Measurements from ENCODE around the gene GPR150.

DNA sequence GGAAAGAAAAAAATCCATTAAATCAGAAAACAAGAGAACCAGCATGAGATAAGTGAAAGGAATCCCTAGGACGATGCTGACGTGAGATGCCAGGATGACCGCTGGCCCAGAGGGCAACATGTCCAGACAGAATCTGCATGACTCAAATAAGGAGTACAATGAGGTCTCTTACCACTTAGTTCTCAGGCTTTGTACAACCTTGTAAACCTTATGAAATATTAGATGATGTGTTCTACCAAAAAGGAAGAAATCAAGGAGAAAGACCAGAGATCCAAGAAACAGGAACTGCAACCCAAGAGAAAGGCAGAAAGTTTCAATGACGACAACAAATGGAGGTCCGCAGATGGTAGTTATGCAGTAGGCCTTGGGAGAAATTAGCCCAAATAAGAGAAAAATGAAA lies 2.8 kb upstream of the GPR150 start:
- TF ChIP-seq, protein P1, sequence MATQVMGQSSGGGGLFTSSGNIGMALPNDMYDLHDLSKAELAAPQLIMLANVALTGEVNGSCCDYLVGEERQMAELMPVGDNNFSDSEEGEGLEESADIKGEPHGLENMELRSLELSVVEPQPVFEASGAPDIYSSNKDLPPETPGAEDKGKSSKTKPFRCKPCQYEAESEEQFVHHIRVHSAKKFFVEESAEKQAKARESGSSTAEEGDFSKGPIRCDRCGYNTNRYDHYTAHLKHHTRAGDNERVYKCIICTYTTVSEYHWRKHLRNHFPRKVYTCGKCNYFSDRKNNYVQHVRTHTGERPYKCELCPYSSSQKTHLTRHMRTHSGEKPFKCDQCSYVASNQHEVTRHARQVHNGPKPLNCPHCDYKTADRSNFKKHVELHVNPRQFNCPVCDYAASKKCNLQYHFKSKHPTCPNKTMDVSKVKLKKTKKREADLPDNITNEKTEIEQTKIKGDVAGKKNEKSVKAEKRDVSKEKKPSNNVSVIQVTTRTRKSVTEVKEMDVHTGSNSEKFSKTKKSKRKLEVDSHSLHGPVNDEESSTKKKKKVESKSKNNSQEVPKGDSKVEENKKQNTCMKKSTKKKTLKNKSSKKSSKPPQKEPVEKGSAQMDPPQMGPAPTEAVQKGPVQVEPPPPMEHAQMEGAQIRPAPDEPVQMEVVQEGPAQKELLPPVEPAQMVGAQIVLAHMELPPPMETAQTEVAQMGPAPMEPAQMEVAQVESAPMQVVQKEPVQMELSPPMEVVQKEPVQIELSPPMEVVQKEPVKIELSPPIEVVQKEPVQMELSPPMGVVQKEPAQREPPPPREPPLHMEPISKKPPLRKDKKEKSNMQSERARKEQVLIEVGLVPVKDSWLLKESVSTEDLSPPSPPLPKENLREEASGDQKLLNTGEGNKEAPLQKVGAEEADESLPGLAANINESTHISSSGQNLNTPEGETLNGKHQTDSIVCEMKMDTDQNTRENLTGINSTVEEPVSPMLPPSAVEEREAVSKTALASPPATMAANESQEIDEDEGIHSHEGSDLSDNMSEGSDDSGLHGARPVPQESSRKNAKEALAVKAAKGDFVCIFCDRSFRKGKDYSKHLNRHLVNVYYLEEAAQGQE (IDR thresholded peaks at IDR 0.05; ENCODE audit: insufficient read depth in 1 of 2, low read depth in 2 of 2, low read length in 2 of 2) = no peak
- TF ChIP-seq POLR2AphosphoS5 (IDR thresholded peaks at IDR 0.05; ENCODE audit: low read depth, low read length) = no peak

Measured in PFSK-1 (cell line).